Ectodermal cell (in vitro differentiated cells): ENCODE measurements around the gene HHAT.
"Not testable (repeated sequence)": the region's sequence is repeated elsewhere in the genome, so short reads cannot be mapped to it uniquely, and the experiment has no call there.

Experiments used
- H3K27ac ChIP-seq: 2 replicates; pipeline ENCODE4 v1.7.0; 2013; ENCODE audit warnings: mild to moderate bottlenecking, low read depth, low read length; ENCODE audit not compliant: insufficient read depth, poor library complexity, severe bottlenecking
- H3K27me3 ChIP-seq: 2 replicates; pipeline ENCODE4 v1.7.0; 2013; ENCODE audit warnings: mild to moderate bottlenecking, low read length; ENCODE audit not compliant: insufficient read depth, control insufficient read depth, poor library complexity, severe bottlenecking
- H3K36me3 ChIP-seq: one replicate; pipeline ENCODE4 v1.7.0; 2013; ENCODE audit warnings: low read length; ENCODE audit not compliant: control insufficient read depth, insufficient read depth
- H3K4me1 ChIP-seq: one replicate; pipeline ENCODE4 v1.7.0; 2013; ENCODE audit warnings: low read length; ENCODE audit not compliant: control insufficient read depth, insufficient read depth
- H3K4me3 ChIP-seq: 2 replicates; pipeline ENCODE4 v1.7.0; 2013; ENCODE audit warnings: low read depth, low read length, control low read depth; ENCODE audit not compliant: insufficient read depth
- H3K9me3 ChIP-seq: 2 replicates; pipeline ENCODE4 v1.7.0; 2013; ENCODE audit warnings: mild to moderate bottlenecking, low read length, moderate library complexity; ENCODE audit not compliant: control insufficient read depth
- WGBS, 2 experiments: methylation state at CpG; one replicate each; pipeline ENCODE4 v1.1.7; 2013; ENCODE audit warnings: missing lambda C conversion rate in 2 of 2; 5-methylcytosine and 5-hydroxymethylcytosine counted together

HHAT gene

GRCh38 chr1:210426696-210427095 lies 98.0 kb downstream of the HHAT start:
- not testable (repeated sequence) for H3K27ac ChIP-seq, H3K36me3 ChIP-seq, H3K9me3 ChIP-seq, H3K4me1 ChIP-seq, H3K27me3 ChIP-seq, H3K4me3 ChIP-seq
- no CpG with 5 or more reads among the region's 1 CpG for WGBS, 2 experiments

GRCh38 chr1:210428696-210429095 lies 100.0 kb downstream of the HHAT start:
- Histone ChIP-seq H3K9me3 (no peaks in the 10 kb centered on the region), H3K4me1 (peaks cover 4% of the 10 kb centered on the region), H3K36me3 (no peaks in the 10 kb centered on the region), H3K27me3 (no peaks in the 10 kb centered on the region), H3K27ac (no peak overlapping the region), H3K4me3 (no peak overlapping the region)
- WGBS, 2 experiments, result 92 to 98% methylated on average over 7 of the region's 7 CpGs

- no peaks in the 10 kb centered on the region for H3K27me3 ChIP-seq
- H3K27ac ChIP-seq, result no peak overlapping the region
- no peaks in the 10 kb centered on the region for H3K9me3 ChIP-seq
- WGBS, 2 experiments, result 67 to 75% methylated on average over 3 to 4 of the region's 4 CpGs
- no peaks in the 10 kb centered on the region for H3K36me3 ChIP-seq
- H3K4me3 ChIP-seq, result no peak overlapping the region
- H3K4me1 ChIP-seq, result peaks cover 10% of the 10 kb centered on the region
These were observed 105.5 kb downstream of the HHAT start for GRCh38 chr1:210434223-210434622.

GRCh38 chr1:210437111-210437510 lies 108.4 kb downstream of the HHAT start:
- no peak overlapping the region for H3K27ac ChIP-seq

DNA sequence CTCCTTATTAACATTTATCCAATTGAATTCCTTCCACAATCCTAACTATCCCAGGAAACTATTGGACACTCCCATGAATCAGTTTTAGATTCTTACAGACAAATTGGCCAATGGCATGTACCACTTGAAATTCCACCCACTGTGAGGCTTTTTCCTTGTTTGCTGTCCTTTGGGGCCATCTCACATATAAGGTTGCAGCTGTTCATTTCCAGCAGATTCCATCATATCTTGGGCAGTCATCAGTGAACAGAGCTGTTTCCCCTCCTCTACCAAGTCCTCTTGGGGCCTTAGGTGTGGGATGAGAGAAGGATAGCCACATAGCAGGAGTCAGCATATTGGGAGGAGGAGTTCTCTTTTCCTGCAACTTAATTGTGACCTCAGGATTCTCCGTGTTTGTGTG lies 109.1 kb downstream of the HHAT start:
- peaks cover 10% of the 10 kb centered on the region for H3K4me1 ChIP-seq
- no peak overlapping the region for H3K4me3 ChIP-seq
- H3K27ac ChIP-seq, result no peak overlapping the region
- no peaks in the 10 kb centered on the region for H3K9me3 ChIP-seq
- H3K36me3 ChIP-seq, result no peaks in the 10 kb centered on the region
- WGBS, 2 experiments, result 79 to 83% methylated on average over 1 of the region's 1 CpG
- no peaks in the 10 kb centered on the region for H3K27me3 ChIP-seq

More at GRCh38 chr1:210437111-210437510, 108.4 kb downstream of the HHAT start:
- Histone ChIP-seq H3K27me3 (no peaks in the 10 kb centered on the region), H3K4me1 (peaks cover 10% of the 10 kb centered on the region), H3K9me3 (no peaks in the 10 kb centered on the region), H3K4me3 (no peak overlapping the region), H3K36me3 (no peaks in the 10 kb centered on the region)
- 94 to 96% methylated on average over 6 of the region's 6 CpGs for WGBS, 2 experiments

DNA sequence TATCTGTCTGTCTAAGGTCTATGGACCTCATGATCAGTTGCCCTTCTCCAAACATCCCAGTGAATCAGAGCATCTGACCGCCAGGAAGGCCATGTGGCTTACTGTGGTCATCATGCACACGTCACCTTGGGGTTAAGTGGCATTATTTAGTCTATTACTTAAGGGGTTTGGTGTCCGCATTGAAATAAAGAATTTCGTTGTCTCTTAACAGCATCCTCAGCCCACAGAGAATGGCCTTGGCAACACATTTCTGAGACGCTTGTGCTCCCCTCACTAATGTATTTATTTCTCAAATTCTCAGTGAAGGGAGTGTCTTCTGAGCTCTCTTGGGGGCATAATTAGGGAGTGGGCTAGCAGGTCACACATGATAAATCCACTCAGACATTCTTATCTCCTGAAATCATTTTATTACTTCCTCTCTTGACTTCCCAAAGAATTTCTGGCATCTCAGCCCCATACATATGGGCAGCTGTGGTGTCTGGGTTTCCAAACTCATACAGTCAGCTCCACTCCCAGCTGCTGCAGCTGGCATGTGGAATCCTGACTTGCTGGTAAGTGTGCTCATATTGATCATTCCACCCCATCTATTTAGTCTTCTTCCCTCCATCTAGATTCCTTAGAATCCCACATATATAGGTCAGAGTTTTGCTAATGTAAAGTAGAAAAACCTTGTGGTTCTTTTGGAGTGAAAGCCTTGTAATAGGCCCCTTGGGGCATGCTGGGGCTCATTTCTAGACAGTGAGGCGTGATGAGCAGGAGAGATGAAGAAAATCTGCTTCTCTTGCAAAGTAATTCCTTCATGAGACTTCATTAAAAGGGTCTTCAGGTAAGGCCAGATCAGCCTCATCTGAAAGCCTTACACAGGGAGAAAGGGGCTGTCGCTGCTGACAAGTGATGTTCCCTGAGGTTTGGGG lies 110.5 kb downstream of the HHAT start:
- Histone ChIP-seq H3K36me3 (no peaks in the 10 kb centered on the region), H3K27me3 (no peaks in the 10 kb centered on the region), H3K4me3 (no peak overlapping the region), H3K9me3 (no peaks in the 10 kb centered on the region), H3K27ac (no peak overlapping the region), H3K4me1 (peaks cover 2% of the 10 kb centered on the region)
- WGBS, 2 experiments, result 74 to 81% methylated on average over 7 of the region's 7 CpGs

DNA sequence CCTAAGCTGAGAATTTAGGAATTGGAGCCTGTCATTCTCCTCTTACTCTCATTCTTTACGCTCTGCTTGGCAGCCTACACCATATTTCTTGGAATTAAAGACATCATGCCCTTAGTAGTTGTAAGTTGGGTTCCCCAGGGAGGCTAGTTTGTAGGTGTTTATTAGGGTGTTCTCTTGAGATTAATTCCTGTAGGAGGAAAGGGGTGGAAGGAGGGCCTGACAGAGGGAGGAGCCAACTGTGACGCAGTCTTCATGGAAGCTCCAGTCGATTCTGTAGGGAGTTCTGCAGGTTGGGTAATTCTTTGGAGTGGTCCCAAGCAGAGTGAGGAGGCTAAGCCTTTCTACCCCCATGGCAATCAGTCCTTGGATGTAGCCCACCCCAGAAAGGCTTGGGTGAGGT lies 111.4 kb downstream of the HHAT start:
- H3K36me3 ChIP-seq, result no peaks in the 10 kb centered on the region
- no peak overlapping the region for H3K4me3 ChIP-seq
- H3K27me3 ChIP-seq, result no peaks in the 10 kb centered on the region
- H3K9me3 ChIP-seq, result no peaks in the 10 kb centered on the region
- 81 to 96% methylated on average over 3 of the region's 3 CpGs for WGBS, 2 experiments
- no peak overlapping the region for H3K27ac ChIP-seq
- no peaks in the 10 kb centered on the region for H3K4me1 ChIP-seq

DNA sequence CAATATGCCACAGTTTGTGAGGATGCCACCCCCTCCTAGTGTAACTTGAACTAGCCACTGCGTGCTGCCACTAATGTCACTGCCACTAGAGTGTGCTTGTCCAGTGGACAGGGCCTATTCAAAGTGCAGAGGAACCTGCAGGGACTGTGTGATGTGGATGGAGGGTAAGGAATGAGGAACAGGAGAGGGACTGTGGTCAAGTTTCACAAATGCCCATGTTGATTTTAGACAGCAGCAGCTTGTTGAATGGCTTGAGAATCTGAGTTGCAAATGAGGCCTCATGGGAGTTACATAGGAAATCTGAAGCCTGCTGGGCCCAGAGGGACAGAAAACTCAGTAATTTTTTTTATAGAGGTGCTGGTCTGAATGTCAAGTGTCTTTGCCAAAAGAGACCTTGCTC lies 112.3 kb downstream of the HHAT start:
- Histone ChIP-seq H3K9me3 (no peaks in the 10 kb centered on the region), H3K27ac (no peak overlapping the region), H3K36me3 (no peaks in the 10 kb centered on the region), H3K4me3 (no peak overlapping the region), H3K27me3 (no peaks in the 10 kb centered on the region), H3K4me1 (peaks cover 7% of the 10 kb centered on the region)
- WGBS, 2 experiments, result 95 to 100% methylated on average over 1 of the region's 1 CpG

DNA sequence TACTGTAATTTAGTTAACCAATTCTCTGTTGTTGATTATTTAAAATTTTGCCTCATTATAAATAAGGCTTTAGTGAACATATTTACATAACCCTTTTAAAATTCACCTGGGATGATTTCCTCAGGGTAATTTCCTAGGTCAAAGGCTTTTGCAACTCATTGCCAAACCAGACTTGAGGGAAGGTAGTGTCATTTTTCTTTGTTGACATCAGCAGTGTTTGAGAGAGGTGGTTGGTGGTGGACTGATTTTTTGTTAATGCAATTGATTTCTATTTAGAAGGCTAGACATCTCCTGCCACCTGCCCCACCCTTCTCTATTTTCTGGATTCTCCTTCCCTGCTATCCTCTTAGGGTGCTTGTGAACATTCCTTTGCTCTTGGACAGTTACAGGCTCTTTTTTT lies 116.8 kb downstream of the HHAT start:
- Histone ChIP-seq H3K4me3 (no peak overlapping the region), H3K36me3 (no peaks in the 10 kb centered on the region), H3K27me3 (no peaks in the 10 kb centered on the region), H3K9me3 (no peaks in the 10 kb centered on the region), H3K27ac (no peak overlapping the region), H3K4me1 (peaks cover 11% of the 10 kb centered on the region)

- H3K27ac ChIP-seq, result no peak overlapping the region
- H3K36me3 ChIP-seq, result no peaks in the 10 kb centered on the region
- H3K27me3 ChIP-seq, result no peaks in the 10 kb centered on the region
- H3K9me3 ChIP-seq, result no peaks in the 10 kb centered on the region
- no peak overlapping the region for H3K4me3 ChIP-seq
- peaks cover 11% of the 10 kb centered on the region for H3K4me1 ChIP-seq
- 78 to 87% methylated on average over 6 to 7 of the region's 7 CpGs for WGBS, 2 experiments
These were observed 117.2 kb downstream of the HHAT start for GRCh38 chr1:210445931-210446330.
